ENCODE results near the gene ZNF175.

Gene ZNF175

DNA sequence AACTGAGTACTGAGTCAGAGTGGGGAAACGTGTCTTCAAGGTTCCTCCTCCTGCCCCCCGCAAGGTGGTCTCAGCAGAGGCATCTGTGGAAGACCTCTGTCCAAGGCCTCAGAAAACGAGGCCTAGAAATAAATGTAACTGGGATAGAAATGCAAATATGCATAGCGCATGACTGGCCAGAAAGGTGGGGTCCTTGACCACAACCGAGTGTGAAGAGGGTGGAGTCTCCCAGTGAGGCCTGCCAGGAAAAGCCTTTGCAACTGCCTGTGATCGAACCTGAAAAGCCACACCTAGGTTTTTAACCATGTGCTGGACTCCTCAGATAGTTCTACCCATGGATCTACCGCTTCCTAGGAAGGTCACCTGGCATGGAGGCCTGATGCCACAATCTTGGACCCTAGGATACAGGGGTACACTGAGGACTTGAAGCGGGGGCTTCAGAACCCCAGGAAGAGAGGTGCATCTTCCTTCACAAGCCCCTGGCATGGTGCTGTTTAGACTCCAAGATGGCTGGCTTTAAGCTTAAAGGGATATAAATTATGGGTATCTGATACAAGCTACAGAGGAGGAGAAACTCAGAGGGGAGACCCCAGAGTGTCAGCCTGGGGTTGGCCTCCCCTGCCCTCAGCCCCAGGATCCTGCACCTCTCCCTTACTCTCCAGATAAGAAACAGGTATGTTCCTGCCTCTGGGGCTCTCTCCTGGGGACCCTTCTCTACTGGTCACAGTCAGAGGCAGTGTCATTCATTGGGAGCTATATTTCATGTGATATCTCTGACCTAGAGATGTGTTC, 21.4 kb upstream of the ZNF175 start:
- no peak for TF ChIP-seq Cebpa-rat (IDR thresholded peaks at IDR 0.05)
- no peaks in the 10 kb centered on the region for H3K36me3 ChIP-seq
- H3K4me2 ChIP-seq = peak overlapping the region; percentile 80
- no peaks in the 10 kb centered on the region for H3K27me3 ChIP-seq
- no peak overlapping the region for H3K27ac ChIP-seq
- no peak overlapping the region for H3K9ac ChIP-seq
- no peaks in the 10 kb centered on the region for H3K9me3 ChIP-seq
- peaks cover 69% of the 10 kb centered on the region for H3K4me1 ChIP-seq
- no peaks in the 10 kb centered on the region for H4K20me1 ChIP-seq
- H3K4me3 ChIP-seq = no peak overlapping the region

DNA sequence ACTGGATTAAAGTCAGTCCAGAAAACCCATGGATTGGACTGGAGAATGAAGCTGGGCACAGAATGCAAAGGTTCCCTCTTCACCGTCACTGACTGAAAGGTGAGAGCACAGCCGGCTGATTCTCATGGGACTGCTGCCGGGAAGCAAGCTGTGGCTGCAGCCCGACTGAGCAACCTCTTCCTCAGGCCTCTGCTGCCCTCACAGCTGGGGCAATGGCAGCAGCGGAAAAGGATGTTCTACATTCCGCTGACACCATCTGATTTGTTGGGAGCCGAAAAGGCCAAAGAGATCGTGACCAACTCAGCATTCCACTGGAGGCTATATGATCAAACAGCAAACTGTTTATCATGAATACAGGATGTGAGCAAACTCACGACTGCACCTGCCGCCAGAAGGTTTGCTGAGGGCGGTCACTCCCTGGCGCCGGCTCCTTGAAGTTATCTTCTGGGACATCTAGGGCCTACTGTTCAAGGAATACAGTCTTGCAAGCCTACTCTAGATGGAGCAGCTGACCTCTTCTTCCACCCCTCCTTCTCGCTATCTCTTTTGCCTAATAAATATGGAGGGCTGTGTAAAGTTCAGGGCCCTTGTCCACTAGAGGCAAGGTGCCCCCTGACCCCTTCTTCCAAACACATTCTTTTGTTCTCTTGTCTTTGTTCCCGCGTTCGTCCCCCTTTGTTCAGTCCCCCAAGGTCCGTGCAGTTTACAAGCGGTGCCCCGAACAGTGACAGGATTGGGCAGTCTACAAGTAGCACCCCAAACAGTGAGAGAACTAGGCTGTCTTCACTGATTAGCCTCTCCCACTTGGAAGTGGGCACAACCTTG, 20.0 kb upstream of the ZNF175 start:
- Histone ChIP-seq H3K4me3 (no peak overlapping the region), H3K27ac (no peak overlapping the region), H4K20me1 (no peaks in the 10 kb centered on the region), H3K9me3 (no peaks in the 10 kb centered on the region), H3K36me3 (no peaks in the 10 kb centered on the region), H3K4me1 (peaks cover 62% of the 10 kb centered on the region), H3K9ac (no peak overlapping the region), H3K27me3 (no peaks in the 10 kb centered on the region), H3K4me2 (peak overlapping the region; percentile 68)
- TF ChIP-seq Cebpa-rat (IDR thresholded peaks at IDR 0.05) = no peak

DNA sequence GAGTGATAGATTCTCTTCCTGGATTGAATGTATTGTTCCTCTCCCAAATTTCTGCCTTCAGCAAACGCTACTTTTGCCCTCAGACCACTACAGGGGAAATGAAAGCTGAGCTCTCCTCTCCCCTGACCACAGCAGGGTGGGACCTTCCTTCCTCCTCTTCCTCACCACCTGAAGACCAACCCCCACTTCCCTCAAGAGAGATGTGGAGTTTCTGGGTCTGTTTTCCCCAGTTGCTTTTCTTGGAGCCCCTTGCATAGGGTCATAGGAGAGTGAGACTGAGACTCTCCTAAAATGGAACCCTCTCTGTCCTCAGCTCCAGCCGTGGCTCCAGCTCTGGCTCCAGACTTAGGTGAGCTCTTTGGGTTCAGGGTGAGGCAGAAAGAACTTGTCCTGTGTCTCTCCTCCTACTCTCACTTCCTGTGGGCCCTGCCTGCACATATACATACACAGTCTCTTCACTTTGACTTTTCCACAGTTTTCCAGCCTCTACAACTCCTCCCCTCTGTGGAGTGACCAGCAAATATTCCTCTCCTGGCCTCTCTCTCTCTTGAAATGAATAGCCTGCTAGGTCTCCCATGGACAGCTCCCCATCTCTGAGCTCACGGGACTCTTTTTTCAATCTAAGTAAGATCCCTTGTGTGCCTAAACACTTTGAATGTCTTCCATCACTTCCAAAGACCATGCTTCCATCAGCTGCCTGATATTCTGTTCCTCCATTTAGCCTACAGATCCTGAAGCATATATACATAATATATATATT, 19.2 kb upstream of the ZNF175 start:
- Histone ChIP-seq H3K4me1 (peaks cover 54% of the 10 kb centered on the region), H4K20me1 (no peaks in the 10 kb centered on the region), H3K27ac (no peak overlapping the region), H3K9me3 (no peaks in the 10 kb centered on the region), H3K36me3 (no peaks in the 10 kb centered on the region), H3K4me3 (no peak overlapping the region), H3K4me2 (peak overlapping the region; percentile 68), H3K9ac (no peak overlapping the region), H3K27me3 (no peaks in the 10 kb centered on the region)
- no peak for TF ChIP-seq Cebpa-rat (IDR thresholded peaks at IDR 0.05)

DNA sequence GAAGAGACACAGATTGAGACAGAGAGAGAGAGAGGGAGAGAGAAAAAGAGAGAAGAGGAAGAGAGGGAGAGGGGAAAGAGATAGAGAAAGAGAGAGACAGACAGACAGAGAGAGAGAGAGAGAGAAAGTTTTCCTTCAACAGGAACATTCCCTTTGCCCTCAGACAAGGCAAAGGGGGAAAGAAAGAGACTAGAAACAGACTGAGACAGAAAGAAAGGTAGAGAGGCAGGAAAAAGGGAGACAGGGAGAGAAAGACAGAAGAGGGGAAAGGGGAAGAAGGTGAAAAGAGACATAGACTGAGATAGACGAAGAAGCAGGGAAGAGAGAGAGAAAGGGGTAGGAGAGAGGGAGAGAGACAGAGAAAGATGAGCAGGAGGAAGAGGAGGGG, 18.5 kb upstream of the ZNF175 start:
- H3K9ac ChIP-seq = no peak overlapping the region
- no peaks in the 10 kb centered on the region for H3K27me3 ChIP-seq
- peaks cover 47% of the 10 kb centered on the region for H3K4me1 ChIP-seq
- H3K4me2 ChIP-seq = no peak overlapping the region
- no peaks in the 10 kb centered on the region for H3K36me3 ChIP-seq
- H4K20me1 ChIP-seq = no peaks in the 10 kb centered on the region
- H3K9me3 ChIP-seq = no peaks in the 10 kb centered on the region
- TF ChIP-seq Cebpa-rat (IDR thresholded peaks at IDR 0.05) = no peak
- no peak overlapping the region for H3K4me3 ChIP-seq
- no peak overlapping the region for H3K27ac ChIP-seq

DNA sequence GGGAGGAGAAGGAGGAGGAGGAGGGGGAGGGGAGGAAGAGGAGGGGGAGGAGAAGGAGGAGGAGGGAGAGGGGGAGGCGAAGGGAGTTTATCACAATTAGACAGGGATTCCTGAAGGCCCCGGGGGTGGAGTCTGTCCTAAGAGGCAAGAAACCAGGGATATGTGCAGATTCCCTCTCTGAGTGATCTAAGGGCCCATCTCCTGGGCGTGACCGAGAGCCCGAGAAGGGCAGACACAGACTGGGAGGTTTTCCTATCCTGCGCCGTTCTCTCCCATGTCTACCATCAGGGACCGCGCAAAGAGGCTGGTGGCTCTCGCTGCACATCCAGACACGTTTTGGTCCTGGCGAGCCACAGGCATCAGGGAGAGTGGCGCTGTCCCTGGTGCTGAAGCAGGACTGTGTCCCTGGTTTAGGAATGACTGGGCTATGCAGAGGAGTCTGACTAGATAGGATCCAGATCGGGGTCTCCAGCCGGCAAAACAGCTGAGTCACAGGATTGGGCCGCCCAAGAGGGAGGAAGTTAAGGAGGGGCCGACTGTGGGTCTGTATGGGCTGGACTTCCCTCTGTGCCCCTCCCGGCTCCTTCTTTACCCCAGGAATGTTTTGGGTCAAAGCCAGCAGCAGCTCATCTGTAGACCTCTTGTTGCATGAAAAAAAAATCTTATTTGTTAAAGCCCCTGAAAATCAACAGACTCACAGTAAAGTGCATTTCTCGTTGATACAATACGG, 17.9 kb upstream of the ZNF175 start:
- no peaks in the 10 kb centered on the region for H3K36me3 ChIP-seq
- H3K4me1 ChIP-seq = peaks cover 41% of the 10 kb centered on the region
- no peak for TF ChIP-seq Cebpa-rat (IDR thresholded peaks at IDR 0.05)
- no peaks in the 10 kb centered on the region for H3K9me3 ChIP-seq
- no peak overlapping the region for H3K4me2 ChIP-seq
- H4K20me1 ChIP-seq = no peaks in the 10 kb centered on the region
- no peak overlapping the region for H3K27ac ChIP-seq
- H3K4me3 ChIP-seq = no peak overlapping the region
- no peak overlapping the region for H3K9ac ChIP-seq
- no peaks in the 10 kb centered on the region for H3K27me3 ChIP-seq

DNA sequence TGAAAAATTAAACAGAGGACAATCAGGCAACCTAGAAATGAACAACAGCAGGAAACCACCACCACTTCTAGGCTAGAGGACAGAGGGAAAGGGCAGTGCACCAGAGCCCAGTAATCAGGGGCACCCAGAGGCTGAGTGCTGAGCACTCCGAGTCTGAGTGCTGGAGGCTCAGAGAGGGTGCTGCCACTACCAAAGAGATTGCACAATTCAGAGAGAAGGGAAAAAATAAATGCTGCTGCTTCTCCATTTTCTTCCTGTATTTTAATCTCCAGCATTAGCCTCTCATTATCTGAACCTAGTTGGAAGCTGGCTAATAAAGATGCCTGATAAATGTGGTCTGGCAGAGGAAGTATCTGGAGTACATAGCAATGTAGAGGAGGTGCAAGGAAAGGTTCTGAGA, 11.8 kb upstream of the ZNF175 start:
- Histone ChIP-seq H3K36me3 (no peaks in the 10 kb centered on the region), H3K27ac (no peak overlapping the region), H3K9ac (no peak overlapping the region), H3K27me3 (no peaks in the 10 kb centered on the region), H3K4me1 (no peaks in the 10 kb centered on the region), H3K4me2 (no peak overlapping the region), H4K20me1 (no peaks in the 10 kb centered on the region), H3K4me3 (no peak overlapping the region), H3K9me3 (no peaks in the 10 kb centered on the region)
- TF ChIP-seq Cebpa-rat (IDR thresholded peaks at IDR 0.05) = 0 out of 2 replicates have a peak, but pooled peaks have one; percentile 14

DNA sequence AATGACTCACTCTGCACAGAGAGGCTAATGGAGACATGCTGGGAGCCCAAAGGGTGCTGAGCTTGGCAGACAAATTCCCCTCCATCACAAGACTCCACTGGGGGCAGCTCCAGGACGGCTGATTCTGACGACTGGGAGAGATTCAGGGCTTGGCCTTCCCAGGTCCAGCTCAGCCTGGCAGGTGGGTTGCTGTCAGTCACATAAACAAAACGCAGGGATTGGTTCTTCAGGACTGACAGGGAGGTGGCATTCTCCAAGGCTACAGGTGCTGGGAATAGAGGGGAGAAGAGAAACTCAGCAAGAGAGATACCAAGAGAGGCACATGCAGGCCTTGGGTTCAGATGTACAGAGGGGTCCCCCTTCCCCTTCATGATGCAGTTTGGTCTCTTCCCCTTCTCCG, 10.7 kb upstream of the ZNF175 start:
- no peak for TF ChIP-seq Cebpa-rat (IDR thresholded peaks at IDR 0.05)
- H3K4me1 ChIP-seq = peaks cover 10% of the 10 kb centered on the region
- H3K4me3 ChIP-seq = no peak overlapping the region
- H3K9ac ChIP-seq = no peak overlapping the region
- H4K20me1 ChIP-seq = no peaks in the 10 kb centered on the region
- H3K27me3 ChIP-seq = no peaks in the 10 kb centered on the region
- H3K9me3 ChIP-seq = no peaks in the 10 kb centered on the region
- H3K4me2 ChIP-seq = no peak overlapping the region
- no peak overlapping the region for H3K27ac ChIP-seq
- H3K36me3 ChIP-seq = no peaks in the 10 kb centered on the region

DNA sequence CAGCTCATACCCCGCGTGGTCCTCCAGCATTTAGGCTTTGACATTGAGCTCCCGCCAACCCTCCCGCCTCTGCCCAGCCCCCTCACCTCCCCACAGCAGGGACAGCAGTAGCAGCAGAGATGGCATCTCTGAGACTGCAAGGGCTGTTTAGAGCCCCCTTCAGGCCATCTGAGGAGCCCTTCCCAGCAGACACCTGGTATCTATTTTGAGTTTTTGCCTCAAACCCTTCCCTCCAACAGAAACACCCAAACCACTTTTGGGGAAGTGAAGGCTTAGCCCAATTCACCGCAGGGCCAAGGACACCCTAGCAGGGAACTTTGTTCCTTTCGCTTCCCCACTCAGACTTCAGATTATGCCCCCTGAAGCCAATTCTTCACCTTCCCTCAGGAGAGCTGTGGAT, 6.3 kb upstream of the ZNF175 start:
- H3K27me3 ChIP-seq = no peaks in the 10 kb centered on the region
- no peaks in the 10 kb centered on the region for H3K9me3 ChIP-seq
- no peak overlapping the region for H3K27ac ChIP-seq
- no peak for TF ChIP-seq Cebpa-rat (IDR thresholded peaks at IDR 0.05)
- no peak overlapping the region for H3K4me3 ChIP-seq
- peaks cover 12% of the 10 kb centered on the region for H3K4me1 ChIP-seq
- H3K9ac ChIP-seq = no peak overlapping the region
- no peaks in the 10 kb centered on the region for H4K20me1 ChIP-seq
- H3K36me3 ChIP-seq = no peaks in the 10 kb centered on the region
- H3K4me2 ChIP-seq = peak overlapping the region; percentile 32

DNA sequence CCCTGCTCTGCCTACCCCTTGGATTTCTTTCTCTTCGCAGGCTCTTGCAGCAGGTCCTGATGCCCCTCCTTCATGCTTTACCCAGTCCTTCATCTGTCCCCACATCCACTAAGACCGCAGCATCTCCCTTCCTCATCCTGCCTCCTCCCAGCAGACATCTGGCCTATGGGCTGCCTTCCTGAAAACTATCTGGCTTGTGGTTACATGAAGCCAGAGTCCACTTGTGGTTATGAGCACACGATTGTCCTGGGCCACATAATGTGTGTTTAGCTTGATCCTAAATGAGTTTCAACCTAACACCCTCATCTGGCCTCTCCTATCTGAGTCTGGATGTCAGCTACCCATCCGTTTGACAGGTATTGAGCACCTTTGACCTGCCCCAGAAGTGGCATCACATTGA, 5.5 kb upstream of the ZNF175 start:
- Histone ChIP-seq H3K36me3 (no peaks in the 10 kb centered on the region), H3K4me1 (peaks cover 12% of the 10 kb centered on the region), H3K4me2 (no peak overlapping the region), H4K20me1 (no peaks in the 10 kb centered on the region), H3K27ac (no peak overlapping the region), H3K4me3 (no peak overlapping the region), H3K9me3 (no peaks in the 10 kb centered on the region), H3K27me3 (no peaks in the 10 kb centered on the region), H3K9ac (no peak overlapping the region)
- no peak for TF ChIP-seq Cebpa-rat (IDR thresholded peaks at IDR 0.05)
